Upper lobe of left lung (tissue), 4 donors: ENCODE data around the gene CLASP1.
"Not testable (repeated sequence)": the region's sequence is repeated elsewhere in the genome, so short reads cannot be mapped to it uniquely, and the experiment has no call there.

Source experiments
- CTCF ChIP-seq, 6 experiments: fragments of 450-650 bp in 4 of 6; fragments of 200-600 bp in 2 of 6; sonication (generic) in 2 of 6; IDR thresholded peaks; one replicate each; pipeline ENCODE4 v1.5.1; 2016 to 2019; ENCODE audit warnings: antibody characterized with exemption in 6 of 6
- EP300 ChIP-seq, 4 donors: sonication (generic); formaldehyde crosslinking; IDR thresholded peaks; one replicate each; pipeline ENCODE4 v1.5.1; 2017; ENCODE audit warnings: antibody characterized with exemption in 4 of 4, control low read depth in 2 of 4
- POLR2A ChIP-seq, 4 donors: fragments of 450-650 bp; IDR thresholded peaks; one replicate each; pipeline ENCODE4 v1.5.1; 2016 to 2017; ENCODE audit warnings: antibody characterized with exemption in 4 of 4, mild to moderate bottlenecking in 2 of 4
- POLR2AphosphoS5 ChIP-seq, 2 donors: sonication (generic); formaldehyde crosslinking; IDR thresholded peaks; one replicate each; pipeline ENCODE4 v1.5.1; 2017; ENCODE audit warnings: antibody characterized with exemption in 2 of 2

GRCh38 chr2:121331324-121331723 is 317.9 kb downstream of the CLASP1 start:
- TF ChIP-seq POLR2A, CTCF, EP300, POLR2AphosphoS5 (IDR thresholded peaks at IDR 0.05): not testable (repeated sequence)
